NCI-H1417 (cell line): ENCODE results near the gene ANTXR2.

Experiments used
- DNase-seq, 3 experiments: peaks; one replicate each; lab custom pipeline; 2025; lab: John Stamatoyannopoulos, UW

ANTXR2 gene

DNA sequence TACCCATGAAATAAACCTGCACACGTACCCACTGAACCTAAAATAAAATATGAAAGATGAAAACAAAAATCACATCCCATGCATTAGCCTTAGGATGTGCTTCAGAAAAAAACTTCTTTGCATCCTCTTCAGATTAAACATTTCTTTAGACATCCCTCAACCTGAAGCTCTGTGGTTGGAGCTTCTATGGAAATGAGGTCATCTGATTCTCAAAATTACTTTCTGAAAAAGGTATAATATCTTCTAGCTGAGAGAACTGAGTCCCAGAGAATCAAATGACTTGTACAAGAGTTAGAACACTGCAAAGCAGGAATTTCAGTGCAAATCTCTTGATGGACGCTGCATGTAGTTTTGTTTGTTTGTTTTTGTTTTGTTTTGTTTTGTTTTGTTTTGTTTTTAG lies 19.1 kb upstream of the ANTXR2 start:
- no peak for DNase-seq

DNA sequence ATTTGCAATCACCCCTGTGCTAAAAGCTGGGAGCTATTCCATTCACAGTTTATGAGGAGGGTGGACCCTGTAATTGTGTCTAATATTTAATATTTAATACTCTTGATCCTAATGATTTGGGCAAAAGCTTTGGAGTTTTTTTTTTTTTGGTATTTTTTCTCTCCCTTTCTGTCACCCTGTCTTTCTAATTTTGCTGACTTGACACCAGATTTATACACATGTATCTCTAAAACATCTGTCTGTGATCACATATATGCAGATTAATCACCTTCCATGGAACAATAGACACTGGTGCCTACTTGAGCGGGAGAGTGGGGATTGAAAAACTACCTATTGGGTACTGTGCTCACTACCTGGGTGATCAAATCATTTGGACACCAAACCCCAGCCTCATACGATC lies 18.7 kb upstream of the ANTXR2 start:
- DNase-seq: no peak

DNA sequence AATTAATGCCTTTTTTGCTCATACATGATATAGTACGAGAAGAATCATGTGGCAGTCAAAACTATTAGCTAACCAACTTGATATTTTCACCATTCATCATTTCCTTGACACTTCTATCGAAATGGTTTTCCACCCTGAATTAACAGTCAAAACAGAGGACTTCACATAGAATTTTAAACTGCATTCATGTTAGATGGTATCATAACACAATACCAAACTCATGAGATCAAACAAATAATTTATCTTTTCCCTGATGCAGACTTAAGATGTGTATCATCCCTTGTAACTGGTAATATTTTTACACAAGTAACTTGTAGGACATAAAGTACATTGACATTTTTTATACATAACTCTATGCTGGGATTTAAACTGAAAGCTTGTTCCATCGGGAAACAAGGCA lies 18.2 kb upstream of the ANTXR2 start:
- DNase-seq: no peak

DNA sequence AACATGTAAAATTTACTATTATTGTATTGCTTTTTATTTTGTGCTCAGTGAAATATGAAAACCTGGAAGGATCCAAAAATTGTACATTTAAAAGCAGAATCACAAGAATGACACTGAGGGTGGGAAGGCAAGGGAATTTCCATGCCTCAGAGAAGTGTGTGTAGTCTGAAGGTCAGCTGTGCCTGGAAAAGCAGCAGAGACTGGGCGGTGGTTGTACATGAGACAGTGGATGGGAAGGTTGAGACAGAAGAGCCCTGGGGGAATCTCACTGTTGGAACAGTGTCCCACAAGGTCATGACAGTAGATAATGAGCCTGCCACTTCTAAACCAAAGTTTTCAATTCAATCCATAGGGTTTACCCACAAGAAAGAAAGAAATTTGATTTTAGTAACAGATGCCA lies 17.1 kb upstream of the ANTXR2 start:
- DNase-seq: no peak

DNA sequence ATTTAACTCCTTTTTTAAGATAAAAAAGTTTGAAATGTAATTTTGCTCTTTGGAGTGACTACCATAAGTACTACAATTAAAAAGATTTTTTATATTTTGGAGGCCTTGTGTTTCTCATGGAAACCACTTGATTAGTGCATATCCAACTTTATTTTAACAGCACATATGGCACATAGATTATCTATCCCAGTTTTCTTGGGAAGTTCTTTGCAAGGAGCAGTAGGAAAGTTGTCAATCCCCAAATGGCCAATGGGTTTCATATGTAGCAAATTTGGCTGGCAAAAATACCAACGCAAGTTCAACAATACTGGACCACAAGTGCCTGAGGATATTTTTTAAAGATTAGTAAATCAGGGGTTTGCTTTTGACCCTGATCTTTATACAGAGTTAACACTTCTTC lies 15.4 kb upstream of the ANTXR2 start:
- DNase-seq: no peak

DNA sequence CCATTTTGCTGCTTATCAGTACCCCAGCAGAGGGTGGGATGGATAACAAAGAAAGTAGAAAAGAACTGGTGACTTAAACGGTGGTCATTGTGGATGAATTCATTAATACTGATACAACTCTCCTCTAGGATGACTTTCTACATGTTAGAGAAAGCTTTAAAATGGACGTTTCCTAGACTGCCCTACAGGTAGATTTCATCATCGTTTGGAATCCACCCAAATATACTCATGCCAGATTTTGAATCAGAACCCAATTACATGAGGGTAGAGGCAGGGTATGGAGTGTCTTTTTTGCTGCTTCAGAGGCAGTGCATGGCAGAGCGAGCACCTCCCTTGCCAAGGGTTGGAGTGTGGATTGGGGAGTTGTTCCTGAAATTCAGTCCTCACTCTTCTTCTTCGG lies 13.3 kb upstream of the ANTXR2 start:
- DNase-seq: no peak

DNA sequence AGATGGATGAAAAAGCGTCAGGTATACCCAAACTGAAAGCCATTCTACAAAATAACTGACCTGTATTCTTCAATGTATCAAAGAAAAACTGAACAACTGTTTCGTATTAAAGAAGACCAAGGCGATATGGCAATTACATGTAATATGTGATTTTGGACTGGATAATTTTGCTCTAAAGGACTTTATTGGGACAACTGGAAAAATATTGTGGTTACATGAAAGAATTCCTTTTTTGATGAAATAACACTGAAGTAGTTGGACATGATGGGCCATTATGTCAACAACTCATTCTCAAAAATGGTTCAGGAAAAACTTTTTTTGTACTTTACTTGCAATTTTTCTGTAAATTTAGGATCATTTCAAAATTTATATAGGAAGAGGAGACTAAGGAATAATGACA lies 12.1 kb upstream of the ANTXR2 start:
- no peak for DNase-seq

DNA sequence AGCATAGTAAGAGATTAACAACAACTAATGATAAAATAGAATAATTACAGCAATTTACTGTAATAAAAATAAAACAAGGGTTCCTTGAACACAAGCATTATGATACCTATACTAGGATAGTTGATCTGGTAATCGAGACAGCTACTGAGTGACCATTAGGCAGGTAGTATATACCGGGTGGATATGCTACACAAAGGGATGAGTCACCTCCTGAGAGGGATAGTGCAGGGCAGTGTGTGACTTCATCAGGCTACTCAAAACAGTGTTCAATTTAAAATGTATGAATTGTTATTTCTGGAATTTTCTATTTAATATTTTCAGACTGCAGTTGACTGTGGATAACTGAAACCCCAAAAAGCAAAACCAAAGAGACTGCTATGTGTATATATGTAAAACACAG lies 9.7 kb upstream of the ANTXR2 start:
- DNase-seq: no peak

DNA sequence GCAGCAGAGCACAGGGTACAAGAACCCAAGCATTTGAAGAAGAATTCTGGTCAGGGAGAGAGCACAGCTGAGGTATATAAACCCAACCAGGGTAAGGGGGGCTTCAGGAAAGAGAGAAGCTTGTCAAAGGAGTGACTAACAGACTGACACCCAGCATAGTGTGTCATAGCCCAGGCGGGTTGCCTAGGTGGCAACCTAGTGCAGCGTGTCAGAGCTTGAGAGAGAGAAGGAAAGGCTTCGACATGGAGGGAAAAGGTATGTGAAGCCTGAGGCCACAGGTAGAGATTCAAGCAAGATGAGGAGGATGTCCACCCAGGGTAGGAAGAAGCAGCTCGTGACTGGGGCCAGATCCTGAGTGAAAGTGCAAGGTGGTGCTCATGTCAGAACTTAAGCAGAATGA lies 8.5 kb upstream of the ANTXR2 start:
- no peak for DNase-seq

DNA sequence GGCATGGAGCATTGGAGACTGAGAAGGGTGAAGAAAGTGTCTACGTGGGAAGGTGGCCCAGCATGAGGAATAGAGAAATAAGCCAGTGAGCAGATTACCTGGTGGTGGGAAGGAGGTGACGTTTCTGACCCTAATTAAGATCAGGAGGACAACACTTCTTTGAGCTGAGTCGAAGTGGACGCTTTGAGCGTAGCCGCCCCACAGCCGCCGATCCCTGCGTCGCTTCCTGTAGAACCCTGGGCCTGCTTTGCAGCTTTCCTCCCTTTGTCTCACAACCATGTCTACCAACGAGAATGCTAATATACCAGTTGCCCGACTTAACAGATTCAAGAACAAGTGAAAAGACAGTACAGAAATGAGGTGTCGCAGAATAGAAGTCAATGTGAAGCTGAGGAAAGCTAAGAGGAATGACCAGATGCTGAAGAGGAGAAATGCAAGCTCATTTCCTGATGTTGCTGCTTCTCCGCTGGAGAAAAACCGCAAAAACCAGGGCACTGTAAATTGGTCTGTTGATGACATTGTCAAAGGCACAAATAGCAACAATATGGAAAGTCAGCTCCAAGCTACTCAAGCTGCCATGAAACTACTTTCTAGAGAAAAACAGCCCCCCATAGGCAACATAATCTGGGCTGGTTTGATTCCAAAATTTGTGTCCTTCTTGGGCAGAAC lies 6.4 kb upstream of the ANTXR2 start:
- DNase-seq: no peak

DNA sequence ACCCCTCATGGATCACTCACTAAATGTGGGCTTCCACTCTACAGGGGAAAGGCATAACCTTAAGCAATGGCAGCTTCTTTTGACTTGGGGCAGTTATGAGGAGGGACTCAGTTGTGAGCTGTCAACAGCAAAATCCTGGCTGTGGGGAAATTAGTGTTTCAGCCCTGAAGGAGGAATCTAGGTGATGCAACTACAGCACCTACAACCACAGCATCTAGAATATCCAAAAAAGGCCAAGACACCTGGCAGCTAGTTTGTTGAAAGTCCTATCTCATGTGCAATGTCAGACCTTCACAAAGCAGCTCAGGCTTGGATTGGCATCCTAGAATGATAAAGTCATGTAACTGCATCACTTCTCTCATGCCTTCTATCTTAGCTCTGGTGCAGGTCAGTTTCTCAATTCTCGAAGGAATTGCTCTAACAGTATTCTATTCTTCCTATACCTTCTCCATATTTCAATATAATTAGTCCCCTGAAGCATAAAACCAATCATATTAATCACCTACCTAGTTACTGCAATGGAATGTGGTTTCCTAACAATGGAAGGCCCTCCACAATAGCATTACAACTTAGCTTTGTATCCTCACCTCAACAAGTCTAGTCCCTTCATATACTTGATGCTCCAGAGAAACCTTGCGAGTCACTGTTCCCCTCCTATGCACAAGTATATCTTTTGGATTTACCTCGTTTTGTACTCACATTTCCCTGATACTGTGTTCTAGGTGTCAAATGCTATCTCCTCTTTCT lies 5.5 kb upstream of the ANTXR2 start:
- no peak for DNase-seq

DNA sequence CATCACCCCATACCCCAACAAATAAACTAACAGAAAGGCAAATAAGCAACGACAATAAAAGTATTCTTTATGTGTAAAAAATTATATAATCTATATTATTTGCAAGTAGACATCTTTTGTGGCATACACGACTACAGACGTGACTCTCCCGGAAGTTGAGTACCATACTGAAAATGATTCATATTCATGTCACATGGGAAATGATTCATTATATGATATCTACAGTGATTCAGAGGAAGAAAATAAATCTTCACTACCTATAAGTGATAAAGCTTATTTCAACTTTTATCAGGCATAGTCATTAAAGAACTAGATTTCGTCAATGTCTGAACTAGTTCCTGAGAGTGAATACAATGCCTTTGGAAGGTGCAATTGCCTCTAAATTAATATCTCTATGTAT lies 4.6 kb upstream of the ANTXR2 start:
- DNase-seq: no peak

DNA sequence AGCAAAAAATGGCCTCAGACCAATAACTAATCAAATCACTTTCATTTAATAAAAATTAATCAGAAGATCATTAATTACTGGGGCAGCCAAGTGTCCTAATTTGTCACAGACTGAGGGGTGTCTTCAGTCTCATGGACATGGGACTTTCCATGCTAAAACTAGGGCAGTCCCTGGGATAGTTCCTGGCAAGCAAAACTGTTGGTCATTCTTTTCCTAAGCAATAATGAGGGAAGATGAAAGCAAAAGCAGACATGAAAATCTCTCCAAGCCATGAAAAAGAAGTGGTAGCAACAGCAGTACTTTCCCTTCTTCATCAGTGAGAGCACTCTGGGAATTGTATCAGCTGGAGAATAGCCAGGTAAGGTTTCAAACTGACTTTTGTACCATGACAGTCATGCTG lies 3.7 kb upstream of the ANTXR2 start:
- no peak for DNase-seq

DNA sequence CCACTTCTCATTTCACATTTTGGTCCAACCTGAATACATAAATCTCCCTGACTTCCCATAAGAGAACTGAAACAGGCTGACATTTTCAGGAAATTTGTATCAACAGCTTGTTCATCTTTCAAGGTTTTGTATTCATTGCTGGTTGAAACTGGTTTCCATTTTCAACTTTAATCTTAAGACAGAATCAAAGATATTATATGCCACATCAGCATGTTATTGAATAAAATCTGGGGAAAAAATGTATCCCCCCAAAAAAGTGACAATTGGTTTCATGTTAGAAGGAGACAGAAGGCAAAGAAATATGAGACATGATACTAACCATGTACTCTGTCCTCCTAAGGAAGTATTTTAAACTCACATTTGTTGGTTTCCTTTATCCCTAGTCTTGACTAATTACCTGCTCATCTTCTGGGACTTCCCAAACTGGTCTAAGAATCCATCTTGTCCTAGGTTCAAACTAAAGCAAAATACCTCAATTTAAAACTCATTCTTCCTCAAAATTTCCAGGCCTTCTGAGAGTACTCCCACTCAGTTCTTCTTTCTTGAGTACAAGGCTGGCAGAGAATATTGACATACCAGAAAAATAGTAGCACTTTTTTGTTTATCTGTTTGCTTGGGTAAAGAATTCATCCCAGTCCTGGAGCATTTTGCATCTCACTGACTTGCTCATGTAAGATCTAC lies 3.1 kb upstream of the ANTXR2 start:
- no peak for DNase-seq

DNA sequence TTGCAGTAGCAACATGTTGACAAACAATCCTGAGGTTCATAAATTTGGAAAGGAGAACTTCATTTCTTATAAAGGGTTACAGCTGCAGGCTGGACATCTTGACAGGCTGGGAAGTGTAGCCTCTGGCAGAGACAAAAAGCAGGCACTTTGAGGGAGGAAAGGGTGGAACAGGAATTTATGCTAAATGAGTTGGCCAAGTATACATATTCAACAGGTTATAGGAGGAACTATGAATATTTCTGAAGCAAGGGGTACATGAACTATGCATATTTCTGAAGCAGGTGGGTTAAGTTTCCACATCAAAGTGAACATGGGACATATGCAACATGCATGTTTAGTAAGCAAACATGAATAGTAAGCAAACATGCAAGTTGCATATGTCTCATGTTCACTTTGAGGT lies 1.6 kb upstream of the ANTXR2 start:
- no peak for DNase-seq

DNA sequence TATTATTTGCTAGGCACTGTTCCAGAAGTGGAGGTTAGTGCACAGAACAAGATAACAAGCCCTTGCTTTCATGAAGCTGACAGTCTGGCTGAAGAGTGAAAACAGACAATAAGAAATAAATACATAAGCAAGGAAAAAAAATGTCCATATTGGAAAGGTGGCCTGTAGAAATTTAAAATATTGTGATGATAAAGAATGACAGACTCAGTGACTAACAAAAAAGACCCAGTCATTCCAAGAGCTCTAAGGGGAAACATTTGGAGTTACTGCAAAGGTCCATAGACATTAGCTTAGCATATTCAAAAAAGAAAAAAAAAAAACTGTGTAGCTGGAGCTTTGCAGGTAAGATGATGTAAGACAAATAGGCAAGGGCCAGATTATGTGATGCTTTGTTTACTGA lies 1.0 kb upstream of the ANTXR2 start:
- no peak for DNase-seq

DNA sequence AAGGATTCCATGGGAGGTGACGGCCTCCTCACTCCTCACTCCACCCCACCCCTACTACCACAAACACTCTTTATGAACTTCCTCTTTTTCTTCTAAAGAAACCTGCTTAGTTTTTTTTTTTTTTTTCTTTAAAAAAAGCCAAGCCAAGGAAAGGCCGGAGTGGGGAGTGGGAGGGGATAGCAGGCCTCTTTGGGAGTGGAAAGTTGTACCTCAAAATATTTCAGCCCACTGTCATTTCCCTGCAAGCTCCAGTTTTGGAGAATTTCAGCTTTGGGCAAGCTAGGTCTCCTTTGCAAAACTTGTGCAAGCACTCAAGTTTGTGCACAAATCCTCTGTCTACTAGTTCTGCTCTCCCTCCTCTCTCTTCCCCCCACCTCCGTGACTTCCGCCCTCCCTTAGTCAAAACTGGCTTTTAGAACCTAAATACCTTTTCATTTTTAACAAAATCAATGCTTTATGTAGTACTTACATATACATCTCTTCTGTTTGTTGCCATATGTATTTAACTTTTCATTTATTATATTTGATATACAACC lies 512 bp upstream of the ANTXR2 start:
- DNase-seq: no peak

DNA sequence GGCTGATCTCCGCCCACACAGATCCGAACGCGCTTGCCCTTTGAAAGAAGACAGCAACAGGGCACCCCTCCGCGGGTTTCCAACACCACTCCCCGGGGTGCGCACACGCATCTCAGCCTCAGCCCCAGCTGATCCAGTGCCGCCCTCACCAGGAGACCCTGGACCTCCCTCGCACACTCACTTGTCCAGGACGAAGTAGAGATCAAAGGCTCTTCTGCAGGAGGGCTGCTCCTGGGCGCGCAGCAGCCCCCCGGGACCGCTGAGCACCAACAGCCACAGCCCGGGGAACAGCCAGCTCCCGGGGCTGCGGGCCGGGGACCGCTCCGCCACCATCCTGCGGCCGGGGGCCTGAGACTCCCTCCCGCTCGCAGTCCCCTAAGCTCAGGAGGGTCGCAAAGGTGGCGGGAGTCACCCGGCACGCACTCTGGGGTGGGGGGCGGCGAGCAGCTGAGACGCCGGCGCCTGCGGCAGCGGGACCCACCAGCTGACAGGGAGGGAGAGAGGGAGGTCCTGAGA lies 743 bp downstream of the ANTXR2 start:
- DNase-seq: peak in 2 of 3 experiments; percentile 86 to 88

DNA sequence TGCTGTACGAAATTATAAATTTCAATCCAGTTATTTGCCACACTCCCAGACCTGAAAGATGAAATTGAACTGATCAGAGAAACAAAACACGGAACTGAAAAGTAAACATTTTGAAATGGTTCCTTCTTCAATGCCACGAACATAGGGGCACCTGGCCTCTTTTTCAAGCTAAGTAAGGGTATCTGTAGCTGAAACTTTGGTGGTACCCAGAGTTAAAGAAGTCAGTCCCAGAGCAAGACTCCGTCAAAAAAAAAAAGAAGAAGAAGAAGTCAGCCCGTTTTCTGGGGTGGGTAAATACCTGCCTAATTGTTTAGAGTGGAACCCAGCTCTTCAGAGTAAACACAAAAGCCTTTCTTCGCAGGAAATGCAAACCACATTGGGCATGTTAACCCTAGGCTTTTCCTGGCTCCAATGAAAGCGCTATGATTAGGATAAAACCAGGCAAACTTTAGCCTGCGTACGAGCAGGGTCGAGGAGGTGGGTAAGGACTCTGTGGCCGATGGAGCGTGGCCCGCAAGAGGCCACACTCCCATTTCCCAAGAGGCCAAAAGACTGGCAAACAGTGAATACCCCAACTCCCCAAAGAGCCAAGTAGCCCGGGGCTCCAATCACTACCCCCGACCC lies 1.3 kb downstream of the ANTXR2 start:
- DNase-seq: no peak

DNA sequence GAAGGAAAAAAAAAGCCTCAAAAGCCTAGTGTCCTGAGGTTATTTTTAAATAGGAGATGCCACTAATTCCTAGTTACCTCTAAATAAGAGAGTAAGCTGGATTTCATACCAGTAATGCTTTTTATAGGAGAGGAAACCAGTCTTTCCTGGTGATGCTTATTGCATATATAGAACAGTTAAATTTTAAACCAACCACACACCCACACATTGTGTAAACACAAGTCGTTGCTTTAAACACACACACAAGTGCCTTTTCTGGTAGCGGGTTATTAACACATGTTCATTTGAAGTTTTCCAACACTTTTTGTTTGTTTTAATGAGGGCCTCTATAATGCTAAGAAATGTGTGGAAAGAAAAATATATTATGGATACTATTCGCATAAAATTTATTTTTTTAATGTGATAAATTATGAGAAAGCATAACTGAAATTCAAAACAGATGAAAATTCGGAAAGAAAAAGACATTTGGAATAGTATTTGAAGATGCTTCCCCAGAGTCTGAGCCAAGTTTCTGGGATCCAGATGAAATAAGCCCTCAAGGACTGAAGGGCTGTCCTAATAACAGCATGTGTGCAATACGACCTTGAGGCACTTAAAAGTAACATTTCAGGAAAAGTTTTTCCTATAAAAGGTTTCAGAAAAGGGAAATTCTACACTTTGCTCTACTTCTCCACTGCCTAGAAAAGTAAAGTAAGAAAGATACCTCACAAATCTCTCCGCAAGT lies 2.0 kb downstream of the ANTXR2 start:
- DNase-seq: peak in 1 of 3 experiments; percentile 35

DNA sequence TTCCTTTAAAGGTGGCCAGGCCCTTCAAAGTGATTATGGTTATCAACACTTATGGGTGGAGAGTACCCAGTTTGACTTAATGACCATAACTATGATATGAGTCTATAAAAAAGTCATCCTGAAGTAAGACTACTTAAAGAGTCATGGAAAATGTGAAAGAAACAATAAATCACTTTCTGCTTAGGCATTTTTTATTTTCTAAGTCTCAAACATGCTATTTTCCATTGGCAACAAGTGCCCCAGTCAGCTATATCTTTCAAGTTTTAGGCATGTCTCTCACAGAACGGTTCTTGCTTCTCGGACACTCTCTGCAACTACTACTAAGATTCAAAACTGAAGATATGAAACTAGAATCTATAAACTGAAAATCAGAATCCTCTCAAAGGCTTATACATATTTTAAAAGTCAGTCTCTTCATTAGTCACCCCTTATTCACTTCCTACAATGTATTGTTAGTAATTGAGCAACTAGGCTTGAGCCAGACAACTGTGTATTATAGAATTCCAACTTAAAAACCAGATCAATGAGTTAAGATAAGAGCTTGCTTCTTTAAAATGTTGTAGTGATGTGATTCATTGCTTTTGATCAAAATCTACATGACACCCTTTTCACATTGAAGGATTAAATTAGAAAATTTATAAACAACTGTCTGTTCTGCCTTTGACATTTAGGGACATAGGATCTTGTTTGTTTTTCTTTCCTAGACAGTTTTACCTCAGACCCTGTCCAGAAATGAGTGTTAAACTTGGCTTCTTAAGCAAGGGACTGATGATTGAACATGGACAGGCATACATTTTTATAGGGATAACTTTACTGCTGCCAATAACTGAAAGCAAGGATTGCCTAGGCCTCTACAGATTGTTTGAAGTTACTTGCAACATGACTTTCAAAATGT lies 2.9 kb downstream of the ANTXR2 start:
- no peak for DNase-seq
